Stimulated activated effector memory CD8-positive, alpha-beta T cell treated with anti-CD3 and anti-CD28 coated beads, Interleukin-12 subunit alpha, Interleukin-12 subunit beta, amount 100 ng/mL, for 72 hours (primary cell): Measurements from ENCODE around the gene CPLX1.
A peak's percentile ranks its signal among the peaks of the same experiment; 100 is the strongest.

Experiments used
- ATAC-seq: fragments of 150-1000 bp; cut with Tn5 transposase; 2 replicates; pipeline ENCODE4 v1.10.0; 2021
- DNase-seq, 2 donors: peaks; one replicate each; pipeline ENCODE4 v3.0.0; 2021 to 2022; ENCODE audit warnings: low spot score in 2 of 2
- H3K27ac Mint-ChIP-seq: one replicate; pipeline ENCODE4 v1.8.0; 2022; ENCODE audit warnings: mild to moderate bottlenecking, mixed read lengths
- H3K36me3 Mint-ChIP-seq: one replicate; pipeline ENCODE4 v1.8.0; 2022; ENCODE audit warnings: mild to moderate bottlenecking, mixed read lengths
- H3K4me1 Mint-ChIP-seq: one replicate; pipeline ENCODE4 v1.8.0; 2022; ENCODE audit warnings: mixed read lengths
- H3K4me3 Mint-ChIP-seq: one replicate; pipeline ENCODE4 v1.8.0; 2022; ENCODE audit warnings: mild to moderate bottlenecking, mixed read lengths
- H3K9me3 Mint-ChIP-seq: one replicate; pipeline ENCODE4 v1.8.0; 2022; ENCODE audit warnings: mixed read lengths

The CPLX1 gene

DNA sequence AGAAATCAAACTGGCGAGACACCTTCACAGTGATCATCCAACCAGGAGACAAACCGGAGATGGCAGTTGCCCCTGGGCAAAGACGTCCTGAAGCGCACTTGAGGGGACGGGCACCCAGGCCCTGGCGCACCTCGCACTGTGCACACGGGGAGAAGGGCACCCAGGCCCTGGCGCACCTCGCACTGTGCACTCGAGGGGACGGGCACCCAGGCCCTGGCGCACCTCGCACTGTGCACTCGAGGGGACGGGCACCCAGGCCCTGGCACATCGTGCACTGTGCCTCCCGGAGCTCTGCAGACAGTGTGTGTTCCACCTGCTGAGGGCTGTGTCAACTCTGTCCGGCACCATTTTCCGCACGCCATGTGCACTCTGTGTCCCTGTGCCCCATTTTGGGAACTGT lies 34.6 kb upstream of the CPLX1 start:
- Mint-ChIP-seq H3K27ac (no peak overlapping the region), H3K4me1 (peaks cover 20% of the 10 kb centered on the region), H3K36me3 (peaks cover 99% of the 10 kb centered on the region), H3K4me3 (no peak overlapping the region), H3K9me3 (peaks cover 11% of the 10 kb centered on the region)
- ATAC-seq = no peak
- DNase-seq = no peak

DNA sequence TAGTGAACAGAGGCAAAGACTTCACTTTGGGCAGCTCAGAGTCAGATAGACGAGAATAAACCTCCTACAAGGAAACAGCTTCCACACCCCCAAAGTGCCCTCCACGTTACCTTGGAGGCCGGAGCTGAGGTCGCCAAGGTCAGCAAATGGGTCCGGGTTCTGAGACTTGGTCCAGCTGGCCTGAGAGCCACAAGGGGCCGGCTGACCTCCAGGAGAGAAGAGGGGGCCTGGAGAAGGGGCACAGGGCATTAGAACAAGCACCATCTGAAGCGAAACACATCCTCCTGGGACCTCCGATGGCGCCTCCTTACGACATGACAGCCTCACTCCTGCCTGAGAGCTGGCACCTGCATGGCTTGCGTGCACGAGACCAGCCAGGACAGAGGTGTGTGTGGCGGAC lies 33.6 kb upstream of the CPLX1 start:
- DNase-seq (no peak), ATAC-seq (no peak)
- Mint-ChIP-seq H3K4me3 (no peak overlapping the region), H3K36me3 (peaks cover 99% of the 10 kb centered on the region), H3K4me1 (peaks cover 20% of the 10 kb centered on the region), H3K9me3 (peaks cover 11% of the 10 kb centered on the region), H3K27ac (no peak overlapping the region)

DNA sequence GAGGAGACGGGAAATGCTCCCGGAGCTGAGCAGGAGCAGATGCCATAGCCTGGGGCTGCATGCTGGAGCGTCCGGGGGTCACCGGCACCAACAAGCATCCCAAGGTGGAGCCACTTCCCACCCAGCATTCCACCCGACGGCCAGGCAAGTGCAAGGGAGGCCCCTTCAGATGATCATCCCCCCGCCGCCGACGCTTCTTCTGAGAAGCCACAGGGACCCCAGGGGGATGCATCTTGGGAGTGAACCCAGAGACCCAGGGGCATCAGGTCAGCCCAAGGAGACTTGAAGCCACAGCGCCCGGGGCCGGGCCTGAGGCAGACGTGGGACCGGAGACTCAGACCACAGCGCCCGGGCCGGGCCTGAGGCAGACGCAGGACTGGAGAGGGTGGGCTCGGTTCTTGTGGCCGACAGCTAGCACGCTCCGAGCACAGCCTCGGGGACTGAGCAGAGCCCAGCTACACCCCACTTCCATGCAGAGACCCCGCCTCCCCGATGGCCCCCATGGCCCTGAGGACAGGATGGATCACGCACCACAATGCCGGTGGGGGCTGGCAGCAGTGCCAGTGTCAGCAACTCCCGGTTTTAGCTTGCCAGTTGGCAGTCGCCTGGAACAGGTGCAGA lies 33.0 kb upstream of the CPLX1 start:
- peaks cover 20% of the 10 kb centered on the region for H3K4me1 Mint-ChIP-seq

DNA sequence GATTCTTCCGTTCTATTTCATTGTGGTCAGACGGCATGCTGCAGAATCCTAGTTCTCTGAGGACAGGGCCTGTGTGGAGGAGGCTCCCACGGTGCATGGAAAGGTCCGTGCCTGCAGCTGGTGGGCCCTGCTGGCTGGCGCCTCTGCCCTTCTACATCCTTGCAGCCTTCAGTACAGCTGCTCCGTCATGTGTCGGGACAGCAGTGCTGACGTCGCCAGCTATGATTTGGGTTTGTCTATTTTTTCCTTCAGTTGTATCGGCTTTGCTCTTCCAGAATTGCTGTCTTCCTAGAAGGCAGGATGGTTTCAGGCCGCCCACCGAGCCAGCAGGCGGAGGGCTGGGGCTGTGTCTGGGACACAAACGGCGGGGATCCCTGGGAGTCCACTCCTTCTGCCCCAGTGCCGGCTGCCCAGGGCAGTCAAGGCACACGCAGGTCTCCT lies 32.1 kb upstream of the CPLX1 start:
- Mint-ChIP-seq H3K4me3 (no peak overlapping the region), H3K36me3 (peaks cover 88% of the 10 kb centered on the region), H3K27ac (peak overlapping the region; percentile 83), H3K9me3 (peaks cover 11% of the 10 kb centered on the region), H3K4me1 (peaks cover 20% of the 10 kb centered on the region)
- no peak for DNase-seq
- ATAC-seq = no peak

More for the DNA sequence above, 33.0 kb upstream of the CPLX1 start:
- ATAC-seq = no peak
- H3K27ac Mint-ChIP-seq = peak overlapping the region; percentile 83
- H3K36me3 Mint-ChIP-seq = peaks cover 95% of the 10 kb centered on the region
- DNase-seq = no peak
- no peak overlapping the region for H3K4me3 Mint-ChIP-seq
- peaks cover 11% of the 10 kb centered on the region for H3K9me3 Mint-ChIP-seq

DNA sequence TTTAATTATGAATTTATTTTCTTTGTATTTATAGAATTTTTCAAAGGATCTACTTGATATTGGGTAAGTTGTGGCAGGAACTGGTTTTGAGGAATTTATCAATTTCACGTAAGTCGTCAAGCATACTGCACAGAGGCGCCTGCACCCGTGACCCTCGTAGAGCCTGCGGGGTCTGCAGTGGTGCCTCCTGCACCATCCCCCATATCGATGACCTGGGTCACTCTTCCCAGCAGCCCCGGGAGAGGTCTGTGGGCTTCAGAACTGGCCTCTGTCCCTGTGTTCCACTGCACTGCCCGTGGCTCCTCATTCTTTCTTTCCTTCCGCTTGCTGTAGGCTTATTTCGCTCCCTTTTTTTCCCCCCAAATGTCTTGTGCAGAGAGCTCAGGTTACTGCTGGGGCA lies 31.5 kb upstream of the CPLX1 start:
- H3K27ac Mint-ChIP-seq = peak overlapping the region; percentile 83
- H3K36me3 Mint-ChIP-seq = peaks cover 88% of the 10 kb centered on the region
- H3K4me3 Mint-ChIP-seq = no peak overlapping the region
- ATAC-seq (no peak), DNase-seq (no peak)
- H3K9me3 Mint-ChIP-seq = peaks cover 11% of the 10 kb centered on the region
- peaks cover 20% of the 10 kb centered on the region for H3K4me1 Mint-ChIP-seq

DNA sequence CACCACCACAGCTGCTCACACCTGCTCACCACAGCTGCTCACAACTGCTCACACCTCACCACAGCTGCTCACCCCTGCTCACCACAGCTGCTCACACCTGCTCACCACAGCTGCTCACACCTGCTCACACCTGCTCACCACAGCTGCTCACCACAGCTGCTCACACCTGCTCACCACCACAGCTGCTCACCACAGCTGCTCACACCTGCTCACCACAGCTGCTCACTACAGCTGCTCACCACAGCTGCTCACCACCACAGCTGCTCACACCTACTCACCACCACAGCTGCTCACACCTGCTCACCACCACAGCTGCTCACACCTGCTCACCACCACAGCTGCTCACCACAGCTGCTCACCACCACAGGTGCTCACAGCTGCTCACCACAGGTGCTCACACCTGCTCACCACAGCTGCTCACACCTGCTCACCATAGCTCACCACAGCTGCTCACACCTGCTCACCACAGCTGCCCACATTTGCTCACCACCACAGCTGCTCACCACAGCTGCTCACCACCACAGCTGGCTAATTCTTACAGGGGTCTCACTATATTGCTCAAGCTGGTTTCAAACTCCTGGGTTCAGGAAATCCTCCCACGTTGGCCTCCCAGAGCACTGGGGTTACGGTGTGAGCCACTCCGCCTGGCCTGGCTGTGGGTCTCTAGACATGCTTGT lies 30.4 kb upstream of the CPLX1 start:
- Mint-ChIP-seq H3K27ac (peak overlapping the region; percentile 92), H3K9me3 (peaks cover 11% of the 10 kb centered on the region), H3K4me1 (peaks cover 20% of the 10 kb centered on the region), H3K36me3 (peaks cover 82% of the 10 kb centered on the region), H3K4me3 (no peak overlapping the region)
- DNase-seq (no peak), ATAC-seq (peak; percentile 54)

DNA sequence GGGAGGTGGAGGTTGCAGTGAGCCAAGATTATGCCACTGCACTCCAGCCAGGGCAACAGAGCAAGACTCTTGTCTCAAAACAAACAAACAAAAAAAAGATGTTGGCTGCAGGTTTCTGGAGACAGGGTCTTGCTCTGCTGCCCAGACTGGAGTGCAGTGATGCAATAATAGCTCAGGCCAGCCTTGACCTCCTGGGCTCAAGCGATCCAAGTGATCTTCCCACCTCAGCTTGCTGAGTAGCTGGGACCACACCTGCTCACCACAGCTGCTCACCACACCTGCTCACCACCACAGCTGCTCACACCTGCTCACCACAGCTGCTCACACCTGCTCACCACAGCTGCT lies 29.9 kb upstream of the CPLX1 start:
- peaks cover 82% of the 10 kb centered on the region for H3K36me3 Mint-ChIP-seq
- no peak overlapping the region for H3K4me3 Mint-ChIP-seq
- H3K9me3 Mint-ChIP-seq = peaks cover 11% of the 10 kb centered on the region
- ATAC-seq (no peak), DNase-seq (no peak)
- H3K27ac Mint-ChIP-seq = peak overlapping the region; percentile 92
- H3K4me1 Mint-ChIP-seq = peaks cover 20% of the 10 kb centered on the region

DNA sequence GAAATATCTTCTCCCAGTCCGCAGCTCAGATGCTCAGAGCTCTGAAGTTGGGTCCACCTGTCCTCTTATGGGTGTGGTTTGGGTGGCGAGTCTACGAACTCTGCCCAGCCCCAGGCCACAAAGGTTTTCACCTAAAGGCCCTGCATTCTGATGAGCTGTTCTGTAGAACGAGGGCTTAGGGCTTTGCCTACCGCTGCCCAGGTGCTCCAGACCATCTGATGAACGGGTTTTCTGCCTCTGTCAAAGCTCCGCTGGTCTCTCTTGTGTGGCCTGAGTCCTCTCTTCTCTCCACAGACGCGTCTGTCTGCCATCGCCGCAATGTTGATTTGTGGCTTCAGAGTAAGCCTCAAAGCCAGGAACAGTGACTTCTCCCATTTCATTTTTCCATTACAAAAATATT lies 28.4 kb upstream of the CPLX1 start:
- Mint-ChIP-seq H3K36me3 (peaks cover 78% of the 10 kb centered on the region), H3K4me3 (no peak overlapping the region), H3K9me3 (peaks cover 11% of the 10 kb centered on the region), H3K4me1 (peaks cover 20% of the 10 kb centered on the region), H3K27ac (no peak overlapping the region)
- ATAC-seq = no peak
- DNase-seq = no peak

DNA sequence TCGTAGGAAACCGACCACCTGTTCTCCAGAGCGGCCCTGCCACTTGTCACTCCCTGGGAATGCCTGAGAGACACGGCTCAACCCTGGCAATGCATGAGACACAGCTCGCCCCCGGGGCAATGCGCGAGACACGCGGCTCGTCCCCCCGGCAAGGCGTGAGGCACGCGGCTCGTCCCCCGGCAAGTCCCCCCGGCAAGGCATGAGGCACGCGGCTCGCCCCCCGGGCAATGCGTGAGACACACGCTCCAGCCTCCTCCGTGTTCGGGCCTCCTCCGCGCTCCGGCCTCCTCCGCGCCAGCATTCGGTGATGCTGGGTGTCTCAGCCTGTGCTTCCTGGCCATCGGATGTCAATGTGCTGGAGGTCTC lies 27.5 kb upstream of the CPLX1 start:
- no peak overlapping the region for H3K27ac Mint-ChIP-seq
- H3K4me3 Mint-ChIP-seq = no peak overlapping the region
- DNase-seq = no peak
- H3K4me1 Mint-ChIP-seq = peaks cover 20% of the 10 kb centered on the region
- ATAC-seq = no peak
- peaks cover 79% of the 10 kb centered on the region for H3K36me3 Mint-ChIP-seq
- peaks cover 11% of the 10 kb centered on the region for H3K9me3 Mint-ChIP-seq

DNA sequence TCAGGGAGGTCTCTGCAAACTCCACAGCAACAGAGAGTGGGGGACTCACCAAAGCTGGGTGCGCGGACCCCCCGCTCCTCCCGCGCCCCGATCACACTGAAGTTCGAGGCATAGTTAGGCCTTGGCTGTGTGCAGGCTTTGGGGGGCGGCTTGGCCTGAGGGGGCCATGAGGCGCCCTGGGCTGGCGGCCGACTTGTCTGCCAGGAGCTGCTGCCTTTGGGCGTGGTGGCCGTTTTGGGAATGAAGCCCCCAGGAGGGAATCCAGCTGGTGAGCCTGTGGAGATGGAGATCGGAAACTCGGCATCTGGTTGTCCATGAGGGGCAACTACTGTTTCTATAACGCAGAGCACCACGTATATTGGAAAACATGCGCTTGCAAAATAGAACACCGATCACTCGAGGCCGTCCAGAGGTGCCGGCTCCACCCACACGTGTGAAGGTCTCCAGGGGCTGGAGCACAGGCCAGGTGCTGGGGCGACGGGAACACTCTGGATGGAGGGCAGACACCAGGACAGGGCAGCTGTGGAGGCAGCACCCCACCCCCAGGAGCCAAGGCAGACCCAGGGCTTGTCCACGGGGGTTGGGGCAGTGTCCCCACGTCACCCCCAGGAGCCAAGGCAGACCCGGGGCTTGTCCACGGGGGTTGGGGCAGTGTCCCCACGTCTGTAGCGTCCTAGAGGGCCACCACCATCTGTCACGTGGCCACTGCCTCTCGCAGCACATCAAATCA lies 25.9 kb upstream of the CPLX1 start:
- Mint-ChIP-seq H3K9me3 (peaks cover 6% of the 10 kb centered on the region), H3K27ac (no peak overlapping the region), H3K4me1 (peaks cover 10% of the 10 kb centered on the region), H3K36me3 (peaks cover 76% of the 10 kb centered on the region), H3K4me3 (no peak overlapping the region)
- ATAC-seq (no peak), DNase-seq (no peak)

DNA sequence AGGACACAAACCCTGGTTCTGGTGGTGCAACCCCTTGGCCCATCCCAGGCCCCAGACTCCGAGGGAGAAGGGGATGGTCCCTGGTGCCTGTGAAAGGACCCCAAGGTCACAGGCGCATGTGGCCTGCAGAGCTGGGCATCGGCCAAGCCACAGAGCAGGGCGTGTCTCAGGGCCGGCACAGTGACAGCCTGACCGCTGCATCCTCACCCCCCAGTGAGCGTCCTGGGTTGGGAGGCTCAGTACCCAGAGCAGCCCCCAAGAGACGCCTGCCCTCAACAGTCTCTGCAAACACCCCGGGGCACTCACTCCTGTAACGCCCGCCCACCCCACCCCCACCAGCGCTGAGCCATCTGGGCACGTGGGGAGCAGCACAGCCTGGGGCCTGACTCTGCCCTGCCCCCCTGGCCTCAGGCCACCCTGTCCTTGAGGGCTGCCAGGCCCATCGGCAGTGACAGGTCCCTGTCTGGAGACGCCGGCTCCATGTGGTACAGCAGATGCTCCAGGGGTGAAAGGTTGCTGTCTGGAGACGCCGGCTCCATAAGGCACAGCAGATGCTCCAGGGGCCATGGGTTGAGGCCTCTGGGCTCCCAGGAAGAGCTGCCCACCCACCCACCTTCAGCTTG lies 24.5 kb upstream of the CPLX1 start:
- H3K4me1 Mint-ChIP-seq = no peaks in the 10 kb centered on the region
- DNase-seq (no peak), ATAC-seq (no peak)
- peaks cover 62% of the 10 kb centered on the region for H3K36me3 Mint-ChIP-seq
- no peak overlapping the region for H3K27ac Mint-ChIP-seq
- no peaks in the 10 kb centered on the region for H3K9me3 Mint-ChIP-seq
- H3K4me3 Mint-ChIP-seq = no peak overlapping the region

DNA sequence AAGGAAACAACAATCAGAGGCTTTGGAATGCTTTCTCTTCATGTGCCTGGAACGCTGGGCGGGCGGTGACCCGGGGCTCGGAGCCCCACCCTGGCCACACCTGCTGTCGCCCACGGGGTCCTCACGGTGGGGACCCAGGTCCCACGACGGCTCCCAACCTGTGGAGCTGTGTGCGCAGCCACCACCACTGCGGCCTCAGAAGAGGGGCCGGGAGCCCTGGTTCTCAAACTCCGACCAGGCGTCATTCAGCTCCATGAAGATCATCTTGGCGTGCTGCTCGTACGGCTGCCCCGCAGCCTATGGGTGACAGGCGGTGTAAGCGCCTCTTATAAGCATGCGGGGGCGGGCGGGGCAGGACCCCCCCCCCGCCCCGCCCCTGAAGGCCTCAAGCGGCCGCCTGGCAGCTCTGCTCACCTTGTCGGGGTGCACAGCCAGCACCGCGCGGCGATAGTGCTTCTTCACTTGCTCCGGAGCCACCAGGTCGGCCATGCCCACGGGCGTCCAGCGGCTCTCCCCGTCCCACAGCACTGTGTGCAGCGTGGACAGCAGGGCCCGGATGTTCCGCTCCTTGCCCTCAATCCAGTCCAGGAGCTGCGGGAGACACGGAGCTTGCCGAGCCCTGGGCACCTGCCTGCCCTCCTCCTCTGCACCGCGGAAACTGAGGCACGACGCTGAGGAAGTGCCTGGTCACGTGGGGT lies 23.7 kb upstream of the CPLX1 start:
- Mint-ChIP-seq H3K4me1 (no peaks in the 10 kb centered on the region), H3K4me3 (no peak overlapping the region), H3K36me3 (peaks cover 54% of the 10 kb centered on the region), H3K9me3 (no peaks in the 10 kb centered on the region), H3K27ac (no peak overlapping the region)
- DNase-seq (no peak), ATAC-seq (no peak)

DNA sequence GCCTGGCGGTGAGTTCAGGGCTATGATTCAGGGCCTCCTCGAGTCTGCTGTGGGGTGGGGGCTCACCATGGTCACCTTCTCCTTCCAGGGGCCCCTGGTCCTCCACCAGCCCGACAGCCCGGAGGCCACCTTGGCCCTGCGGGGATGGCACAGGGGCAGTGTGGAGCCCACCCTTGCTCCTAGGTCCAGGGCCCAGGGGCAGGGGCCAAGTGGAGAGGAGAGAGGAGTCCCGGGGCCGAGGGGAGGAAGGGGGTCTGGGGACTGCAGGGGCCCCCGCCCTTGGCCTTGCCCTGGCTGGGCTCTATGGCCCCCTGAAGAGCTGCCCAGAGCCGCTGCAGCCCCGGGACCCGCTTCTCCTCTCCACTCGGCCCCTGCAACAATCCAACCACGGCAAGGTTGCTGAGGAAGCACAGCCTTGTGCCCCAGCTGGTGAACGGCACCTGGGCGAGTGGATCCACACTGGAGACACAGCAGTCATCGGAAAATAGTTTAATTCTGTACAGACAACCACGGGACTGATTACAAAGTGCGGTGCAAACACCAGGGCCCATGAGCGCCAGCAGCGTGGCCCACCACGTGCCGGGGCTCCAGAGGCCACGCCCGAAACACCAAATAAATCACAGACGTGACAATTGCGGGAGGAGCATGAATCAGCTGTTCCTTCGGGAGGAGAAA lies 23.0 kb upstream of the CPLX1 start:
- no peak overlapping the region for H3K4me3 Mint-ChIP-seq
- no peaks in the 10 kb centered on the region for H3K4me1 Mint-ChIP-seq
- H3K9me3 Mint-ChIP-seq = no peaks in the 10 kb centered on the region
- no peak for ATAC-seq
- no peak for DNase-seq
- H3K27ac Mint-ChIP-seq = peak overlapping the region; percentile 8
- H3K36me3 Mint-ChIP-seq = peaks cover 51% of the 10 kb centered on the region

DNA sequence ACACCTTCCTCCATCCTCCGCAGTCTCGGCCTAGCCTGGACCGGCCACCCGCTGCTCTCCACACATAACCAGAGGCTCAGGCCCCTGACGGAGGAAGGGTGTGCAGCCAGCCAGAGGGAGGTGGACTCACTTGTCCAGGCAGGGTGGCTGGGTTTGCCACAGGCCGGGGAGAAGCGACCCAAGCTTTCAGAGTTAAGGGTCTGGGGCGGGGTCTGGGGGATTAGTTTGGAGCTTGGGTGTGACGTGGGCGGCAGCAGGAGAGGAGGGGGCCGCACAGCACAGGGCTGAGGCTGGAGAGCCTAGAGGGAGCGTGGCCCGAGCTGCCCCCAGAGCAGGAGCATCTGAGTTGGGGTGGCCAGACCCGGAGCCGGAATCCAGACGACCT lies 22.4 kb upstream of the CPLX1 start:
- H3K36me3 Mint-ChIP-seq = peaks cover 51% of the 10 kb centered on the region
- peak overlapping the region; percentile 8 for H3K27ac Mint-ChIP-seq
- ATAC-seq = no peak
- no peaks in the 10 kb centered on the region for H3K4me1 Mint-ChIP-seq
- no peak overlapping the region for H3K4me3 Mint-ChIP-seq
- DNase-seq = no peak
- H3K9me3 Mint-ChIP-seq = no peaks in the 10 kb centered on the region

DNA sequence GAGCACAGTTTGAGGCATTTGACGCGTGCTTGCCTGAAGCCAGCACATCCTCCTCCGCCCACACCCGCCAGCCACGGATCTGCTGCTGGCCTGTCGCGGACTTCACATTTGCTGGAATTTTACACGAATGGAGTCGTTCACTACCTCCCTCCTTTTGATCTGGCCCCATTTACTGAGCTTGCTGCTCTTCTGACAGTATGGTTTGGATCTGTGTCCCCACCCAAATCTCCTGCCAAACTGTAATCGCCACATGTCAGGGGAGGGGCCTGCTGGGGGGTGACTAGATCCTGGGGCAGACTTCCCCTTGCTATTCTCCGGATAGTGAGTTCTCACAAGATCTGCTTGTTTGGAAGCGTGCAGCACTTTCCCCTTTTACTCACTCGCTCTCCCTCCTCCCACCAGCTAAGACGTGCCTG lies 19.9 kb upstream of the CPLX1 start:
- ATAC-seq (no peak), DNase-seq (no peak)
- H3K27ac Mint-ChIP-seq = no peak overlapping the region
- H3K9me3 Mint-ChIP-seq = peaks cover 2% of the 10 kb centered on the region
- H3K4me3 Mint-ChIP-seq = no peak overlapping the region
- no peaks in the 10 kb centered on the region for H3K4me1 Mint-ChIP-seq
- H3K36me3 Mint-ChIP-seq = peaks cover 45% of the 10 kb centered on the region
